Measurements from ENCODE around the gene POLR2L.

Gene POLR2L

GRCh38 chr11:842370-843002, at the start of gene POLR2L, which contains the start of gene TSPAN4:
POLR2L (minus strand) TSS chr11:842529; CDS start chr11:842508, 21 bp downstream.
TSPAN4 (plus strand) TSS chr11:842852; CDS start chr11:850305, 7,453 bp downstream.
- peak; percentile 73 for DNase-seq

- no peak for DNase-seq
Observed at GRCh38 chr11:890794-891540, 48.6 kb upstream of the POLR2L start.

GRCh38 chr11:889687-890475, 47.6 kb upstream of the POLR2L start:
- no peak for DNase-seq

DNA sequence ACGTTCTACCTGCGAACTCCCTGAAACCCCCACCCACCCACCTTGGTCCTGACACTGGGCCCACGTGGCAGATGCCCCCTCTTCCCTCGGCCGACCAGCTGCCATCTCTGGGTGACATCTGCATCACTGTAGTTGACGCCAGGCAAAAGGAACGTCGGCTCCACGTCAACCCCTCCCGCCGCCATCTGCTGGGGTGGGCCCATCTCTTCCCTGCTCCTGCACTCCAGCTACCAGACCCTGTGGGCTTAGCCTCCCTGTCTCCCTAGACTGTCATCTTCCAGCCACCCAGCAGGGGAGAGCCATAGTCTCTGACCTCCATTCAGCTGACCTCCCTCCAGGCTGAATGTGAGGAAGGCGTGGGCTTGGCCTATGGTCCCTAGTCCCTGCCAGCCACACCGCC, 46.9 kb upstream of the POLR2L start:
- DNase-seq, result no peak

DNA sequence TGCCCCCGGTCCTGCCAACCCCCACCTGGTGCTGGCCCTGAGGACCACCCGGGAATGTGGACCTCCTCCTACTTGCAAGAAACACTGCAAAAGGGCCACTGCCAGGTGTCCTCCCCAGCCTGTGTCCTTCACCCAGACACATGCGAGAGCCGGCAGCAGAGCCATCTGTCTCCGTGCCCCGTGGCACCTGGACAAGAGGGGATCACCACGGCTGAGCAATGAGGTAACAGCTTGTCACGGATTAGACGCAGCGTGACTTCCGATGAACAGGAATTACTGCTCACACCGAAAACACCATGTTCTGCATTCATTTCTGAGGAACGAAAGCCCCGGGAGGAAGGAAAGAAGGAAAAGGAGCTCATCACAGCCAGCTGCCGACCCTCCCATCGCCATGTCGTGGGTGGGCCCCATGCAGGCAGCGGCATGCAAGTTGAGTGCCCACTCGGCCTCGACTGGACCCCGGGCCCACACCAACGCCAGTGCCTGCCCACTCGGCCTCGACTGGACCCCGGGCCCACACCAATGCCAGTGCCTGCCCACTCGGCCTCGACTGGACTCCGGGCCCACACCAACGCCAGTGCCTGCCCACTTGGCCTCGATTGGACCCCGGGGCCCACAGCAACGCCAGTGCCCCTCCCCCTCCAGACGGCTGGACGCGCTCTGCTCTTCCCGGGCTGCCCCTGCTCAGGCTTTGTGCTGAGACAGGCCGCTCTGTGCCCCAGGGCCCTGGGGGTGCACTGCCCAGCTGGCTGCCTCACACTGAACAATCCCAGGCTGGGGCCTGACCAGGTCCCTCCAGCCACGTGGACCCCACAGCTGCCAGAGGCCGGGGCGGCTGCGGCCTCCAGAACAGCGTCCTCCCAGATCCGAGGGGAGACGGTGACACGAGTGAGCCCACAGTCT, 46.2 kb upstream of the POLR2L start:
- no peak for DNase-seq

GRCh38 chr11:887589-887988, 45.3 kb upstream of the POLR2L start:
- no peak for DNase-seq

DNA sequence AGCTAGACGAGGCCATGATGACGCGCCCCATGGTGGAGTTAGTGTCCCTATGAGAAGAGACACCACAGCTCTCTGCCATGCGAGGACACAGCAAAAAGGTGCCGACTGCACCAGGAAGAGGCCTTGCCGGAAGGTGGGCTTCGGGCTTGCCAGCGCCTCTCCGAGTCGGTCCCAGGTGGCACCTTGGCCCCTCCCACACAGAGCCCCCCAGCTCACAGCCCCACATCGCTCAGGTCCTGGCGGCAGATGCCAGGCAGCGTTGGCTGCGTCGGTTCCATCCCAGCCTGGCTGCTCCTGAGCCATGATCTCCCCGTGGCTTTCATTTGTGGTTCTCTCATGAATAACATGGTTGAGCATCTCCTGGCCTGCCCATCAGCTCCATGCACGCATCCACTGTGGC, 44.2 kb upstream of the POLR2L start:
- no peak for DNase-seq

- DNase-seq, result no peak
Observed at GRCh38 chr11:884578-885070, 42.3 kb upstream of the POLR2L start.

DNA sequence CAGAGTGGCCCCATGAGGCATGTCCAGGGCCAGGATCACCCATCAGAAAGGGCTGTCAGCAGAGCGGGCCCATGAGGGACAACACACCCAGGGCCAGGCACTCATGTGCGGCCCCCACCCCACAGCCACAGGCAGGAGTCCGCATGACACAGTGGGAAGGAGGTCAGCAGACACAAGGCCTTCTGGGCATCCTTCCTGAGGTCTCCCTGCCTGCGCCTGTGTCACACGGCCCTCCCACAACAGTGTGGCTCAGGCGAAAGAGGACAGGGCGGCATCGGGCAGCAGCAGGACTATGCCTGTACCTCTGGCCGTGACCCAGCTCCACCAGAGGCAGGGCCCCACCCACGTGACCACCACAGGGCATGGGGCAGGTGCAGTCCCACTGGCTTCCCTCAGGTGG, 41.2 kb upstream of the POLR2L start:
- no peak for DNase-seq

DNA sequence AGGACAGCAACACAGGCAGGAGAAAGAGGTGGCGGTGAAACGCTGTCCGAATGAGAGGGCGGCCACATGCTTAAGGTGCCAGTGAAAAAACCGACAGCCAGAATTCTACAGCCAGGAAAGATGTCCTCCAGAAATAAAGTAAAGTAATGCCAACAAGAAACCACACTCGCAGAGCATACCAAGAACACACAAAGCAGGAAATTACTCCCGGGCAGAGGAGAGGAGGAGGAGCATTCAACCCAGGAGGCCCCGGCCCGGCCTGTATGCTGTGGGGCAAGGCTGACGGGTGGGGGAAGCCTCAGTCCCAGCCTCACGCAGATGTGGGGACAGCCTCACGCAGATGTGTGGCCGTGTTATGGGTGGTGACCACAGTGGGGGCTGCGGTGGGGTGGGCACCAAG, 40.3 kb upstream of the POLR2L start:
- no peak for DNase-seq

DNA sequence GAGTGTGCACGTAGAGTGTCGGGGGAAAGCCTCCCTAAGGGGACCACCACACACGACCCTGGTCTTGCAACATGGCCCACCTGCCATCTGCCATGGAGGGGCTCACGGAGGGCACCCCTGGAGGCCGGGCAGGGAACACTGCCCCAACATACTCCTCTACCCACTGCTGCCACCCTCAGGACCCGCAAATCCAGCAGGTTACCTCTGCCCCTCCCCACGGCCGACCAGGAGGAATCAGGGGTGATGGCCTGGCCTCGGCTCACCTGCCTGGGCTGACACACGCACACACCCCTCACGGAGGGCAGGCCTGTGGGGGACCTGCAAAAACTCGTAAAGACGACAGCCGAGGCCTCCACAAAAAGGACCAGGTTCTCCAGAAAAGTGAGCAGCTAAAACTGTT, 38.1 kb upstream of the POLR2L start:
- no peak for DNase-seq

GRCh38 chr11:877565-877964, 35.2 kb upstream of the POLR2L start:
- no peak for DNase-seq

DNA sequence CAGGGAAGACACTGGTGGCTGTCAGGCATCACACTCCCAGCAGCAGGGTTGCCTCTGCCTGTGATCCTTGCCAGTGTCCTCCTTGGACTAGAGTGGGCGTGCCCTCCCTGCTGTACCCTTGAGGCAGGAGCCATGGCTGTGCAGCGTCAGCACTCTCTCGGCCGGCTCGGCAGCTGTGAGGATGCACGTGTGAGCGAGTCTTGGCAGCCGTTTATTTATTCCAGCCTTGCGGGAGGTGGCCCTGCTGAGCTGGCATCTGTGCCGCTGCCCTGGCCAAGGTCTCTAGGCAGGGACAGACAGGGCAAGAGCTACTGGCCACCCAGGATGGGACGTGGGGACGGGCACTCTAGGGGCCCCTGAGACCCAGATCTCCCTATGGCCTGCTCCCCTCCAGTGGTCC, 34.2 kb upstream of the POLR2L start:
- no peak for DNase-seq

- DNase-seq, result no peak
Observed at GRCh38 chr11:875769-876301, 33.5 kb upstream of the POLR2L start.

DNA sequence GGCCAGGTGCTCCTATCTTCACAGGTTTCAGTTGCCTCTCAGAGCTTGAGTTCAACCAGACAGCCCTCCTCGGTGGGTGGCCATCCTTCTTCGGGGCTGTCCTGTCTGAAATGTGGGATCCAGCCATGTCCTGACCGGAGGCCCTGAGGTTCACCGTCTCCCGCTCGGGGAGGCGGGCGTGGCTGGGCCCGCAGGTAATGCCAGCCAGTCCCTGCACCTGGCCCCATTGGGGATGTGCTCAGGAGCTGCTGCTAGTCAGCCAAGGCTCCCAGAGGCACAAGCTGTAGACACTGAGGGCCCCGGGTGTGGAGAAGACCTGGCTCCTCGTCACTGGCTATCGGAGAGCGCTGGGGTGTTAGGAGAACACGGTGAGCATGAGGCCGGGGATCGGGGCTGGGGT, 32.9 kb upstream of the POLR2L start:
- DNase-seq, result no peak

- DNase-seq, result no peak
Observed at GRCh38 chr11:873706-874105, 31.4 kb upstream of the POLR2L start.

DNA sequence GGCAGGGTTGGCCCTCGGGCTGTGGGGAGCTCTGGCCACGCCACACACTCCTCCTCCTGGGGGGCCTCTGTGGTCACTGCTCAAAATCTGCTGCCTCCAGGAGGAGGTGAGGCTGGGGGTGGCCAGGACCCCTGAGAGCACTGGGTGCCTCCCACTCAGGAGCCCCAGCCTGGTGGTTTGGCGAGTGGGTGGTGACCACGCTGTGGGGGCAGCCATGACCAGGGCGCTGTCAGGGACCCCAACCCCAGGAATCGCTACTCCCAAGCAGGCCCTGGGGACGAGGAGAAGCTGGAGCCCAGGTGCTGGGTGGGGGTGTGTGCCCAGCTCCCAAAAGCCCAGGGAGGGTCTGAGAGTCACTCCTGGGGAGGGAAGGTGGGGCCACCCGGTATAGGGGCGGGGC, 30.5 kb upstream of the POLR2L start:
- DNase-seq, result no peak

GRCh38 chr11:871472-871871, 29.1 kb upstream of the POLR2L start:
- no peak for DNase-seq

GRCh38 chr11:870418-870817, 28.1 kb upstream of the POLR2L start:
- no peak for DNase-seq

DNA sequence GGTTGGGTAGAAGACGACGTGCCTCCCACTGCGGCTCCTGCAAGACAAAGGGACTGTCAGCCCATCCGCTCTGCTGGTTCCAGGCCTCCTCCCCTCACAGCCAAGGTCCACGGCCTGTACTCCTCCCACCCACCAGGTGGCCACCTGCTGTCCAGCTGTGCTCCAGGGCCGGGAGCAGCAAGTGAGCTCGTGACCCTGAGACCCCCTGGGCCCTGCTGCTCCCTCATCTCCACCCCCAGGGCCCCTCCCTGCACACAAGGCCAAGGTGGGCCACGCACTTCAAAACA, 27.7 kb upstream of the POLR2L start:
- DNase-seq, result no peak

DNA sequence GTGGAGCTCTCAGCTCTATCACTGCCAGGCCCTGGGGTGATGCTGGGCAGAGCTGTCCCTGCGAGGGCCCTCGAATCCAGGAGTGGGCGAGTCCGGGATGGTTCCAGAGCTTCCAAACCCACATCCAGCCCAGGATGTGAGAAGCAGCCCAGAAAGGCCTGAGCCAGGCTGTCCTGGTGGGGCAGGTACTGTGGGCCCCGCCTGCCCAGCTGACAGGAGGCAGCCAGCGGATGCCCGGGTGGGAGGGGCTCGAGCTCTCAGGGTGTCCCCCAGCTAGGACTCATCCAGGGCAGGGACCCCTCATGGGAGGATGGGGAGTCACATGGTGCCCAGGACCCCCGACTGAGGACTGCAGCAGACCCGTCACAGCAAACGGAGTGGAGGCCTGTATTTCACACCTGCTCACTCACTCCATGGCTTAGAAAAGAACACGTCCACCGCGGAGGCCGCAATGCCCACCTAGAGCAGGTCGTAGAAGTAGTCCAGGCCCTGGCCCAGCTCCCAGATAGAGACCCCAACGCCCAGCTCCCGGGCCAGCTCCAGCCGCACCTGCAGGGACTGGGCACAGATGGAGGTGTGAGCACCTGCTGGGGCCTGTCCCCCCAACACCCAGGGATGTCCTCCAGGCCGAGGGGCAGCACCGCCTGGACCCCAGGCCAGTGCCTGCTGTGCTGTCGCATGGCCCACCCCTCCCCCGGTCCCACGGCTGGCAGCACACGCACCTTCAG, 27.2 kb upstream of the POLR2L start:
- no peak for DNase-seq

DNA sequence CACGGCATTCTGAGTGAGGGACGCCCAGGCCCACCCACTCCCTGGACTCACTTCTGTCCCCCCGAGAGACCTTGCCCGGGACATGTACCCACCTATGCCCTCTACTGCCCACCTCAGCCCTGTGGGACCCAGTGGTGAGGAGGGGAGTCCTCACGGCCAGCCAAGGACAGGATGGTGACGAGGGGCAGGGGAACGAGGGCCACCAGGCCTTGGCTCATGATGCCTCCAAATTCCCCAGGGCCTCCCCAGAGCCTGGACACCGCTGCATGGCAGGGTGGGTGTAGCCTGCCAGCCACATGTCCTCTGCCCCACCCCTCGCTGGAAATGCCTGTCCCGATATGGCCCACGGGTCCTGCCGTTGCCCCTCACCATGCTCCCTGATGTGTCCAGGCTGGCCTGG, 26.5 kb upstream of the POLR2L start:
- DNase-seq, result no peak

Data from NCI-H510A (cell line).